K562 (cell line): ENCODE results near the gene PPM1L. TPM values are rescaled to one million over a fixed set of nuclear protein-coding genes. Genes with fewer than 3 reads are reported as not detected.

ENCODE experiments used
- ATAC-seq: fragments of 200-7000 bp; cut with Tn5 transposase; 3 replicates; pipeline ENCODE4 v1.9.1; 2020; ENCODE audit warnings: moderate library complexity
- BruUV-seq: library from RNA; stranded (reverse); fragments of 400-500 nt; replicated peaks from 2 replicates; lab custom pipeline; 2021; lab: Mats Ljungman, UMichigan
- CTCF ChIA-PET: fragments of 300-600 bp; formaldehyde crosslinking; extraction: SDS; loops from one replicate; lab custom pipeline; 2021; ENCODE audit warnings: low intra/inter-chr PET ratio; lab: Yijun Ruan, JAX
- POLR2A ChIA-PET: fragments of 300-600, 350-650 bp; sonication (Branson Sonifier 250); formaldehyde crosslinking; extraction: SDS; loops from one replicate; lab custom pipeline; 2021; ENCODE audit warnings: antibody characterized with exemption, inconsistent platforms; lab: Yijun Ruan, JAX
- DNase-seq, 4 experiments: peaks; one replicate each; pipeline versions ENCODE4 v3.0.0 to v3.0.0-alpha.2; 2011 to 2018; ENCODE audit warnings: low spot score in 3 of 4, mixed read lengths in 3 of 4; ENCODE audit errors: extremely low read depth in 1 of 4
- FAIRE-seq: peaks from 2 replicates; lab custom pipeline; 2011; peaks lifted over from hg19 to GRCh38; lab: Jason Lieb, UNC
- H2AFZ ChIP-seq: 2 replicates; pipeline ENCODE4 v1.6.0; 2011; ENCODE audit warnings: low read depth, low read length, control low read depth, inconsistent platforms
- H3K27ac ChIP-seq: fragments of 200-600 bp; 3 replicates; pipeline ENCODE4 v1.8.0; 2011; ENCODE audit warnings: low read depth, mild to moderate bottlenecking, control low read depth, inconsistent platforms, low read length, moderate library complexity, mixed read lengths; ENCODE audit errors: extremely low read depth
- H3K27me3 ChIP-seq, 2 experiments: fragments of 300-600 bp in 1 of 2; 2 replicates in 1 of 2; 3 replicates in 1 of 2; pipeline versions ENCODE4 v1.6.0 to v1.8.0; 2011; ENCODE audit warnings: inconsistent platforms in 2 of 2, low read length in 2 of 2, mild to moderate bottlenecking in 1 of 2, mixed read lengths in 1 of 2, moderate library complexity in 1 of 2; ENCODE audit not compliant: control insufficient read depth in 2 of 2, insufficient read depth in 2 of 2
- H3K36me3 ChIP-seq: fragments of 300-600 bp; 3 replicates; pipeline ENCODE4 v1.8.0; 2011; ENCODE audit warnings: mild to moderate bottlenecking, low read length, inconsistent platforms; ENCODE audit not compliant: control insufficient read depth, insufficient read depth
- H3K4me1 ChIP-seq, 2 experiments: fragments of 200-600 bp in 1 of 2; replicated peaks in 1 of 2; 2 replicates in 1 of 2; 3 replicates in 1 of 2; pipeline versions ENCODE4 v1.5.1 to v1.8.0; 2011; ENCODE audit warnings: inconsistent platforms in 2 of 2, low read length in 2 of 2, mild to moderate bottlenecking in 1 of 2, mixed read lengths in 1 of 2, moderate library complexity in 1 of 2; ENCODE audit not compliant: control insufficient read depth in 2 of 2, insufficient read depth in 2 of 2
- H3K4me2 ChIP-seq: 2 replicates; pipeline ENCODE4 v1.6.1; 2011; ENCODE audit warnings: low read length, control low read depth, inconsistent platforms, mixed read lengths; ENCODE audit not compliant: insufficient read depth
- H3K4me3 ChIP-seq: fragments of 200-600 bp; sonication (generic), shearing (Covaris generic); 2 replicates; pipeline ENCODE4 v1.5.1; 2016; ENCODE audit warnings: control low read depth, inconsistent platforms
- H3K79me2 ChIP-seq: fragments of 200-600 bp; 3 replicates; pipeline ENCODE4 v1.8.0; 2011; ENCODE audit warnings: low read length, inconsistent platforms; ENCODE audit not compliant: control insufficient read depth, insufficient read depth
- H3K9ac ChIP-seq, 2 experiments: 2 replicates each; pipeline versions ENCODE4 v1.6.0 to v1.6.1; 2011; ENCODE audit warnings: low read depth in 2 of 2, low read length in 2 of 2, control low read depth in 1 of 2, inconsistent platforms in 1 of 2, mild to moderate bottlenecking in 1 of 2, mixed read lengths in 1 of 2; ENCODE audit not compliant: insufficient read depth in 1 of 2
- H3K9me1 ChIP-seq: one replicate; pipeline ENCODE4 v1.6.0; 2011; ENCODE audit warnings: inconsistent platforms, mild to moderate bottlenecking, low read length, moderate library complexity; ENCODE audit not compliant: control insufficient read depth, insufficient read depth
- H3K9me3 ChIP-seq: replicated peaks from 2 replicates; pipeline ENCODE4 v1.5.1; 2011; ENCODE audit warnings: low read depth, low read length, inconsistent platforms; ENCODE audit not compliant: control insufficient read depth, insufficient read depth
- H4K20me1 ChIP-seq: replicated peaks from 2 replicates; pipeline ENCODE4 v1.6.1; 2011; ENCODE audit warnings: low read length, inconsistent platforms, mixed read lengths; ENCODE audit not compliant: control insufficient read depth, insufficient read depth
- HMGXB4 ChIP-seq: sonication (generic); formaldehyde crosslinking; IDR thresholded peaks from 2 replicates; pipeline ENCODE4 v1.8.1; 2023; ENCODE audit warnings: mild to moderate bottlenecking, missing genetic modification reagents
- HSF4 ChIP-seq: fragments of 250-450 bp; sonication (Bioruptor Pico); IDR thresholded peaks from 2 replicates; pipeline ENCODE4 v2.1.2; 2022; ENCODE audit warnings: mild to moderate bottlenecking, moderate library complexity, borderline replicate concordance
- SMAD1 ChIP-seq: fragments of 150-350 bp; IDR thresholded peaks from 2 replicates; pipeline ENCODE4 v1.6.1; 2014; ENCODE audit warnings: low read length, low read depth; ENCODE audit not compliant: partially characterized antibody
- ZBED1 ChIP-seq: IDR thresholded peaks from 2 replicates; pipeline ENCODE4 v1.6.1; 2014
- in situ Hi-C: fragments of 300-500 bp; cut with MboI; formaldehyde crosslinking; loops from 4 replicates; pipeline ENCODE4 v1.15.0; 2018; ENCODE audit warnings: inconsistent platforms, mixed read lengths
- intact Hi-C: fragments of 100-400 bp; cut with micrococcal nuclease; formaldehyde crosslinking; loops from 2 replicates; pipeline ENCODE4 v1.14.2; 2022
- polyA plus RNA-seq, 8 experiments: library from polyadenylated mRNA; depleted of rRNA in 4 of 8; stranded (reverse) in 5 of 8; unstranded in 3 of 8; fragments of >200 nt; fragmentation: Nextera tagmentation in 2 of 8; fragmentation: Illumina TruSeq in 1 of 8; extraction: Ambion mirVana in 2 of 8; extraction: Trizol in 1 of 8; gene quantifications; 2 replicates each; pipeline versions ENCODE4 v1.2.1 to v1.2.3, GENCODE V29; 2011 to 2014; ENCODE audit warnings: inconsistent platforms in 1 of 8, missing spikeins in 1 of 8
- total RNA-seq, 7 experiments: library from RNA; depleted of rRNA in 6 of 7; stranded (reverse); fragments of >200 nt in 6 of 7; fragmentation: Illumina TruSeq in 2 of 7; extraction: Trizol in 2 of 7; gene quantifications; 2 replicates each; pipeline versions ENCODE4 v1.2.1 to v1.2.3, GENCODE V29; 2011 to 2021; ENCODE audit warnings: low replicate concordance in 1 of 7
- TF ChIP-seq, protein P1 (sequence below): fragments of 450-650 bp; conservative IDR thresholded peaks from 2 replicates; pipeline ENCODE4 v1.6.1; 2016; ENCODE audit warnings: missing genetic modification characterization, low read depth, mild to moderate bottlenecking, control low read depth, missing compliant biosample characterization

The PPM1L gene
- total and polyA plus RNA-seq, 9 of the 15 experiments (the other 6 are each of a cell fraction or from before 2014, with no cell fraction given), result 0.01 to 0.41 (median 0.14) TPM

GRCh38 chr3:160822936-160823335 lies 66.9 kb downstream of the PPM1L start:
- no peak overlapping the region for H3K4me3 ChIP-seq
- no TSS peak for BruUV-seq
- no peak overlapping the region for H2AFZ ChIP-seq
- H3K36me3 ChIP-seq, result no peaks in the 10 kb centered on the region
- H3K79me2 ChIP-seq, result no peaks in the 10 kb centered on the region
- no peaks in the 10 kb centered on the region for H4K20me1 ChIP-seq
- H3K4me1 ChIP-seq, result no peaks in the 10 kb centered on the region
- no peak overlapping the region for H3K4me2 ChIP-seq
- H3K9ac ChIP-seq, result no peak overlapping the region
- no peak overlapping the region for H3K27ac ChIP-seq
- intact Hi-C loops, result no loop called here
- ATAC-seq (no peak), DNase-seq (no peak), FAIRE-seq (no peak)
- in situ Hi-C loops, result no loop called here
- POLR2A ChIA-PET, result no interaction called here
- CTCF ChIA-PET, result no interaction called here
- no peak for TF ChIP-seq ZBED1
- TF ChIP-seq HMGXB4 (CRISPR knock-in tag), result no peak
- TF ChIP-seq, protein P1, sequence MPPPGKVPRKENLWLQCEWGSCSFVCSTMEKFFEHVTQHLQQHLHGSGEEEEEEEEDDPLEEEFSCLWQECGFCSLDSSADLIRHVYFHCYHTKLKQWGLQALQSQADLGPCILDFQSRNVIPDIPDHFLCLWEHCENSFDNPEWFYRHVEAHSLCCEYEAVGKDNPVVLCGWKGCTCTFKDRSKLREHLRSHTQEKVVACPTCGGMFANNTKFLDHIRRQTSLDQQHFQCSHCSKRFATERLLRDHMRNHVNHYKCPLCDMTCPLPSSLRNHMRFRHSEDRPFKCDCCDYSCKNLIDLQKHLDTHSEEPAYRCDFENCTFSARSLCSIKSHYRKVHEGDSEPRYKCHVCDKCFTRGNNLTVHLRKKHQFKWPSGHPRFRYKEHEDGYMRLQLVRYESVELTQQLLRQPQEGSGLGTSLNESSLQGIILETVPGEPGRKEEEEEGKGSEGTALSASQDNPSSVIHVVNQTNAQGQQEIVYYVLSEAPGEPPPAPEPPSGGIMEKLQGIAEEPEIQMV (tag), result no peak
- no peak for TF ChIP-seq HSF4 (CRISPR knock-in tag)
- no peak for TF ChIP-seq SMAD1
- no peaks in the 10 kb centered on the region for H3K27me3 ChIP-seq
- H3K9me1 ChIP-seq, result no peaks in the 10 kb centered on the region
- no peaks in the 10 kb centered on the region for H3K9me3 ChIP-seq
